T-helper 2 cell treated with Interferon-gamma antibody and Interleukin-4, amounts not matched to agents 100 ng/mL and 5 ng/mL, for 36 hours (primary cell): ENCODE results near the gene TBC1D13. TPM values are rescaled to one million over a fixed set of nuclear protein-coding genes. Genes with fewer than 3 reads are reported as not detected.

Source experiments
- intact Hi-C: fragments of 100-400 bp; cut with micrococcal nuclease; formaldehyde crosslinking; loops from one replicate; pipeline ENCODE4 v1.15.1; 2023
- total RNA-seq: library from RNA; stranded (reverse); gene quantifications from 2 replicates; pipeline ENCODE4 v1.2.3, GENCODE V29; 2022

Gene TBC1D13
- total RNA-seq, 1 donor from 2014 or later = 22.2 TPM

DNA sequence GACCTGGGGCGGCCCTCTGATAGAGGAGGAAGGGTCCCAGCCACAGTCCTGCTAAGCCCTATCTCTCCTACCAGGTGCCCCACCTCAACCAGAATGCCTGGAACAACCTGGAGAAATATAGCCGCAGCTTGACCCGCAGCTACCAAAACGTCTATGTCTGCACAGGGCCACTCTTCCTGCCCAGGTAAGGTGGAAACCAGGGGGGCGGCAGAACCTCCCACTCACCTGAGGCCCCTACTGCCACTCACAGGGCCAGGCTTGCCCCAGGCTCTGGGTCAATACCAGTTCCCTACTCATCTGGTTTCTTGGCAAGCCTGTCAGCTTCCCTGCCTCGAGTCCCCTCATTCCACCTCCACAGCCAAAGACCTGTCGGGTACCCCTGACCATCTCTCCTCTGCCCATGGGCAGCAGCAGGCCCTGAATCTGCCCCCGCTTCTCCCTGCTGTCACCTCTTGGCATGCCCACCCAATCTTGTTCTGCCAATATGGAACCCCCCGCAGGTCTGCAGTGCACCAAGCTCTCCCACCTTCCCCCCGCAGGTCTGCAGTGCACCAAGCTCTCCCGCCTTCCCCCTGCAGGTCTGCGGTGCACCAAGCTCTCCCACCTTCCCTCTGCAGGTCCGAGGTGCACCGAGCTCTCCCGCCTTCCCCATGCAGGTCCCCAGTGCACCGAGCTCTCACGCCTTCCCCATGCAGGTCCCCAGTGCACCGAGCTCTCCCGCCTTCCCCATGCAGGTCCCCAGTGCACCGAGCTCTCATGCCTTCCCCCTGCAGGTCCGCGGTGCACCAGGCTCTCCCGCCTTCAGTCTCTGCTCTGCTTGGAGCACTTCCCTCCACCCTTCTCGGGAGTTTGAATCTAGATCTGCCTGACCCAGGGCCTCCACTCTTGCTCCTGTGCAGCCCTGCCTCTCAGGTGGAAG lies 33.9 kb downstream of the TBC1D13 start:
- intact Hi-C loops = no loop called here

DNA sequence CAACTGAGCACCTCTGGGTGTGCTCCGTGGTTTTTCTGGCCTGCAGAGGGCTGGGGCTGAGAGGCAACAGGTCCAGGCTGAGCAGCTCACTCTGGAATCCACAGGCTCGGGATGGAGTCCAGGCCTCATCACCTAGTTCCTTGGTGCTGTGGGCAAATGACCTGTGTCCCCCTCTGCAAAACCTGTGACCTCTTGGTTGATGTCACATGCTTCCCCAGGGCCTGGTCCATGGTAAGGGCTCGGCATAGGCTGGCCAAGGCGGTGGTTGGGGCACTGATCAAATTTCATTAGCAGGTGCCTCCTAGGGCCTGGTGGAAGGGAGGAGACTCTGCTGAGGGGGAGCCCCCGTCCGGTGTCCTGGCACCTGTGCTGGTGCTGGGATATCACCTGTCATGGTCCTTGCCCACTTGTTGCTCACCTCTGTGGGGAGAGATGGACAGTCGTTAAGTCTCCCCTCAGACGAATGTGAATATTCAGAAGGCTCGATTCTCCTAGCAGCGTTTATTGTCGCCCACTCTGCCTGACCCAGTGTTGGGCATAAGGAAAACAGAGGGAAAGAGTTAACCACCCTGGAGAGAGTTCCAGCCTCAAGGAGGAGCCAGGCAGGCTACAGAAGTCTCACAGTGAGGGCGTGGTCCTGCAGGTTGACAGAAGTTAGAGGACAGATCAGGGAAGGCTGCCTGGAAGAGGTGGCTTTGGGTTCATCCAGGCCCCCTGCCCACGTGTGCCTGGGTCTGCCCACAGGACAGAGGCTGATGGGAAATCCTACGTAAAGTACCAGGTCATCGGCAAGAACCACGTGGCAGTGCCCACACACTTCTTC lies 34.7 kb downstream of the TBC1D13 start:
- intact Hi-C loops = no loop called here

DNA sequence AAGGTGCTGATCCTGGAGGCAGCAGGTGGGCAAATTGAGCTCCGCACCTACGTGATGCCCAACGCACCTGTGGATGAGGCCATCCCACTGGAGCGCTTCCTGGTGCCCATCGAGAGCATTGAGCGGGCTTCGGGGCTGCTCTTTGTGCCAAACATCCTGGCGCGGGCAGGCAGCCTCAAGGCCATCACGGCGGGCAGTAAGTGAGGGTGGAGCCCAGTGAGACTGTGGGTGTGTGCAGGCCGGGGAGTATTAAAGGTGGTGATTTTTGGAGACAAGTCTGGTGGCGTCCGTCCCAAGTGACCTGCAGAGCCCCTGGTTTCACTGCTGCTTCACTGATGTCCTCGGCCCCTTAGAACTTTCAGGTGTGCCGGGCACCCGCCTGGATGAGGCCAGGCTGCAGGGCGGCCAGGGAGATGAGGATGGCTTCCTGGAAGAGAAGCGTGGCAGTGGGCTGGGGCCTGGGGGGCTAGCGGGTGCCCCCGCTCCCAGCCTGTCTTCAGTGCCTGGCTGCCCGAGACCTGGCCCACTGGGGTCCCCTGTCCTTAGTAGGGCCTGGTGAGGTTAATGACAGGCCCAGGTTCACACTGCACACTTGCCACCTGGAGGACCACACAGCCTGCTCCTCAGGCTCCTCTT lies 35.5 kb downstream of the TBC1D13 start:
- intact Hi-C loops = no loop called here

GRCh38 chr9:128823362-128823902 lies 36.4 kb downstream of the TBC1D13 start:
- intact Hi-C loops = no loop called here

DNA sequence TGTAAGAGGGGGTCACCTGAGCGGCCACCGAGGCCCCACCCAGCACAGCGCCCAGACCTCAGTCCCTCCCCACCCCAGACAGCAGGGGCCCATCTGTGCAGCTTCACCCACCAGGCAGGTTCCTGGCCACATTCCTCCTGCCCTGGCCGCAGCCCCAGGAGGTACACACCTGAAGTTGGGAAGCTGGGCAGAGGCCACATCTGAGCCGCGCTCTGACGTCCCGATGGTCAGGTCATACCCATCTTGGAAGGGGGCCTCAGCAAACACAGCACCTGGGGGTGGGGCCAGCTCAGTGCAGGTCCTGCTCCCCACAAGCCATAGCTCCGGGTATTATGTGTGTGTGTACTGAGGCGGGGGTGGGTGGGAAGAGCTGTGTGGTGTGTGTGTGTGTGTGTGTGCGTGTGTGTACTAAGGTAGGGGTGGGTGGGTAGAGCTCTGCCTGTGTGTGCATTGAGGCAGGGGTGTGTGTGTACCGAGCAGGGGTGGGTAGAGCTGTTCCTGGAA lies 36.9 kb downstream of the TBC1D13 start:
- intact Hi-C loops = no loop called here

DNA sequence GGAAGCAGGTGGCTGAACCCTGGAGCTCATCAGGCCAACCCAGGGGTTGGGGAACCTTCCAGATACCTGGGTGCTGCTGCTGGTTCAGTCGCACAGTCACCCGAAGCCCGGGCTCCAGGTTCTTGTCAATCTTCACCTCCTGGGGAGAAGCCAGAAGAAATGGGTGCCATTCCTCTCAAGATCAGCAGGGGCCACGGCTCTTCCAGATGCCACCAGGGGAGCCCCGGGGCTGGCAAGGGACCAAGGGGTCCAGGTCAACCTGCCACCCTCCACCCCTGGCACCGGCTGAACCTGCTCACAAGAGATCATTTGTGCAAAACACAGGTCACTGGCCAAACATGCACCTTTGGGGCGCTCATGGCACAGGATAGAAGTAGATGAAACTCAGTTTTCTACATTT lies 37.9 kb downstream of the TBC1D13 start:
- intact Hi-C loops = loop anchor here (5.0 kb wide), 1 partner anchor 57 kb away; the partner anchor contains the start of genes KYAT1 and LRRC8A

DNA sequence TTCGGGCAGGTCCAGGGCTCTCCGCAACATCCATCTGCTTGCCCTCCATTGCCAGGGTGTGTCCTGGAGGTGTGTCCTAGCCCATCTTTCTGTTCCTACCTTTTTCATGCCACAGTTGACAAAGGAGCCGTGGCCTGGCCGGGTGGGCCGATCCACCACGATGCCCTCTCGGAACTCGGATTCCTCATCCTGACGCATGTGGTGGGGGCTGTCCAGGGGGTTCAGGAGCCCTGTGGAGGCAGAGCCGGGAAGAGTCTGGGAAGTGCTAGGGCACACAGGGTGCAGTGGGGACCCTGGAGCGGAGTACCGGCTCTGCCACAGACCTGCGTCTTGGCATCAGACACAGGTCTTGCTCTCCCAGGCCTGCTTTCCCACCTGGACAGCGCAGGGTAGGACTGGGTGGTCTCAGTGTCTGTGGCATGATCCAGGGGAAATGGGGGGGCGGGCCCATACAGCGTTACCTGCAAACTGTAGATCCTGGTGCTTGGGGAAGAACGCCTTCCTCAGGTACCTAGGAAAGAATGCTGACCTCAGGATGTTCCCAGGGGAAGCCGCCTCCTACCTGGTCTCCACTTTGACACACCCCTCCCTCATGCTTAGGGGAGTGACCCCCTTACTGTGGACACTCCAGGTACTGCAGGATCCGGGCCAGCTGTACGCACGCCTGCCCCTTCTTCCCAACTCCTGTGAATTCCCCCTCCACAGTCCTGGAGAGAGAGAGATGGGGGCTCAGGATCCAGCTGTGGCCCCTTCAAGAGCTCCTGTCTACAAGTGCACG lies 39.1 kb downstream of the TBC1D13 start:
- intact Hi-C loops = loop anchor here (5.0 kb wide), 1 partner anchor 56 kb away; the partner anchor contains the start of genes KYAT1 and LRRC8A

- intact Hi-C loops = loop anchor here (5.0 kb wide), 1 partner anchor 54 kb away; the partner anchor contains the start of genes KYAT1 and LRRC8A
Observed at GRCh38 chr9:128828267-128828666, 41.2 kb downstream of the TBC1D13 start.

GRCh38 chr9:128828719-128829452 lies 41.8 kb downstream of the TBC1D13 start:
- intact Hi-C loops = loop anchor here (1.0 to 5.0 kb wide), 3 partner anchors 11 to 118 kb away; partner anchors contain the start of genes DOLK, ENDOG, KYAT1 and LRRC8A

DNA sequence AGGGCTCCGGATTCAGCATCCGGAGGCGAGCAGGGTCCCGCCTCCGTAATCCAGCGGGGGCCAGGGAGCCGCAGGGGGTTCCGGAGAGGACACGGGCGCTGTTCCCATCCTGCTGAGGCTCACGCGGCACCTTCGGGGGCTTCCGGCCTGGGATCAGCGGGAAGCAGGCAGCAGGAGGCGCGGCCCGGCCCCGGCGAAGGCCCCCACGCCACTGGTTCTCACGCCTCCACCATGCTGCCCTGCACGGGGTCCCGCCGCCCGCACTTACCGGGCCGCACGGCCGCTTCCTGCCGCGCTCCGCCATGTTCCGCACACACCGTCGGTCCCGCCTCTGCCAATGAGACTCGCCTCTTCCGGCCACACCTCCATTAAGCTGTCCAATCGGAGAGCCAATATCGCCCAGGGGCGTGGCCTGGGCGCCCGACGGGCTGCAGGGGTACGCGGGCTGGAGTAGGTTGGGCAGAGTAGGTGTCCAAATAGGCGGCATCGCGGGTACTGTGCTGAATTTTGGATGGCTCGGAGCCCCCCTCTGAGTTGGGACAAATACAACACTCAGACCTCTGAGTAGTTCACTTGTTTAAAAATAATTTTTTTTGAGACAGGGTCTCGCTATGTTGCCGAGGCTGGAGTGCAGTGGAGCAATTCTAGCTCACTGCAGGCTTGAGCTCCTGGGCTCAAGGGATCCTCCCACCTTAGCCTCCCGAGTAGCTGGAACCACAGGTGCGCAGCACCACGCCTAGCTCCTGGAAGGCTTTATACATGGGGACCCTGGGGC lies 42.6 kb downstream of the TBC1D13 start, which contains the start of gene SPOUT1:
Gene SPOUT1, minus strand, starts transcription at position 318 of the 775 bp plus-strand sequence. Its CDS starts 14 bp downstream, at position 304.
- intact Hi-C loops = loop anchor here (1.0 to 5.0 kb wide), 3 partner anchors 11 to 118 kb away; partner anchors contain the start of genes DOLK, ENDOG, KYAT1 and LRRC8A

GRCh38 chr9:128833696-128834095 lies 46.6 kb downstream of the TBC1D13 start:
- intact Hi-C loops = no loop called here

GRCh38 chr9:128835246-128836210 lies 48.5 kb downstream of the TBC1D13 start:
- intact Hi-C loops = no loop called here

DNA sequence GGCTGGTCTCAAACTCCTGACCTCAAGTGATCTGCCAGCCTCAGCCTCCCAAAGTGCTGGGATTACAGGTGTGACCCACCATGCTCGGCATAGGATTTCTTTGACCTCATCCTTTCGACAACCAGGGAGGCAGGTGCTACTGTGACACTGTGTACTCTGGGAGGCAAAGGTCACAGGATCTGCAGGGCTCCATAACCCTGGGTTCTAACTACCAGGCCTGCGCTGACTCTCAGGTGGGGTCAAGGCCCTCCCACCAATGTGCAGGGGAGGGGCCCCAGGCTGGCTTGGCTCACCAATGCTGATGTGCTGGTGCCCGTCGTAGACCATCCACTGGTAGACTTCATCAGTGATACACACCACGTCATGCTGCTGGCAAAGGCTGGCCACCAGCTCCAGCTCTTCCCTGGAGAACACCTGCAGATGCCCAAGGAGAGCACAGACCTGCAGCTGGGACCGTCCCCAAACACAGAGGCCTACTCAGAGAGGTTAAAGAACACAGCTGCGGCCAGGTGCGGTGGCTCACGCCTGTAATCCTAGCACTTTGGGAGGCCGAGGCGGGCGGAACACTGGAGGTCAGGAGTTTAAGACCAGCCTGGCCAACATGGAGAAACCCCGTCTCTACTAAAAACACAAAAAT lies 49.6 kb downstream of the TBC1D13 start:
- intact Hi-C loops = no loop called here

DNA sequence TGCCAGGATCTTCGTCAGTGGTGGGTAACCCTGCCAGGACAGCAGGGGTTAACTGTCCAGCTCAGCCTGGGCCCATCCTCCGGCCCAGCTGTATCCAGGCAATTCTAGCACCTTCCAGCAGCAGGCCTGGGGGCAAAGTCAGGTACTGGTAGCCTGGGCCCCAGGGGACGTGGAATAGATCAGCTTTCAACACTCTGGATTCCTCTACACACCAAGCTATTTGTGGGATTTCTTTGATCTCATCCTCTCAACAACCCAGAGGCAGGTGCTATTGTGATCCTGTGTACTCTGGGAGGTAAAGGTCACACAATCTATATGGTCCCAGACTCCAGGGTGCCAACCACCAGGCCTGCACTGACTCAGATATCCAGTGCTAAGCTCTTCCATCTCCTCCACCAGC lies 51.3 kb downstream of the TBC1D13 start:
- intact Hi-C loops = no loop called here

DNA sequence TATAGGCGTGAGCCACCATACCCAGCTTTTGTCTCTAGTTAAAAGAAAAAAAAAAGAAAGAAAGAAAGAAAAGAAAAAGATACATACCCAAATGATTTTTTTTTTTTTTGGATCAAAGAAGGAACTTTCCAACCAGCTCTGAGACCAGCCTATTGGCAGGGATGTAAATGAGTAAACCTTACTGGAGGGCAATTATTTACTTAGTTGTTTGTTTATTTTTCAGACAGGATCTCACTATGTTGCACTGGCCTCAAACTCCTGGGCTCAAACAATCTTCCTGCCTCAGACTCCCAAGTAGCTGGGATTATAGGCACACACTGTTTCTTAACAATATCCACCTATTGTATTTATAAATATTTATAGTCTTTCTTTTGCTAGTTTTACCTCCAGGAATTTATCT lies 53.5 kb downstream of the TBC1D13 start:
- intact Hi-C loops = no loop called here

DNA sequence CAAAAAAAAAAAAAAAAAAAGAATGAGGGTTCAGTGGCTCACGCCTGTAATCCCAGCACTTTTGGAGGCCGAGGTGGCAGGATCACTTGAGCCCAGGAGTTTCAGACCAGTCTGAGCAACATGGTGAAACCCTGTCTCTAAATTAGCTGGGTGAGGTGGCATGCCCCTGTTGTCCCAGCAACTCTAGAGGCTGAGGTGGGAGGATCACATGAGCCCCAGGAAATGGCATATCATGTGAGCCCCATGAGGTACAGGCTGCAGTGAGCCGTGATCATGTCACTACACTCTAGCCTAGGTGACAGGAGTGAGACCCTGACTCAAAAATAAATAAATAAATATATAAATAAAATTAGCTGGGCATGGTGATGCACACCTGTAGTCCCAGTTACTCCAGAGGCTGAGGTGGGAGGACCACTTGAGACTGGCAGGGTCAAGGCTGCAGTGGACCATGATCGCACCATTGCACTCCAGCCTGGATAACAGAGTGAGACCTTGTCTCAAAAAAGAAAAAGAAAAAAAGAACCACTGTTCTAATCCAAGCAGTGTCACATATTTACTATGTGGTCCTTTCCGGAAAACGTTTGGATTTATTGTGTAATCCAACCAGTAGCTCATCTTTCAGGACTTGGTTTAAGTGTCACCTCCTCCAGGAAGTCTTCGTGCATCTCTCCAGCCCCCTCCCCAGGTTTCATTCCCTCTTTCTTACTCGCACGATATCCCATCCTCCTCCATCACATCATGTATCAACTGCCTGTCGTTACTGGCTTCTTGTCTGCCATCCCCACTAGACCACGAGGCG lies 54.8 kb downstream of the TBC1D13 start:
- intact Hi-C loops = no loop called here
